Activated T-cell treated with anti-CD3 and anti-CD28 coated beads, Interleukin-2, amount 50 U/mL, for 4 hours (primary cell): ENCODE measurements around the gene SMNDC1. TPM values are rescaled to one million over a fixed set of nuclear protein-coding genes. Genes with fewer than 3 reads are reported as not detected.
"Not testable (repeated sequence)": the region's sequence is repeated elsewhere in the genome, so short reads cannot be mapped to it uniquely, and the experiment has no call there.

Experiments used
- ATAC-seq, 2 donors: fragments of 200-7000 bp; cut with Tn5 transposase; one replicate each; pipeline ENCODE4 v1.10.0; 2021
- DNase-seq: peaks from one replicate; pipeline ENCODE4 v3.0.0-alpha.2; 2020
- H3K27me3 Mint-ChIP-seq: one replicate; pipeline ENCODE4 v1.8.0; 2021; ENCODE audit warnings: low read depth, mixed read lengths
- H3K36me3 Mint-ChIP-seq: one replicate; pipeline ENCODE4 v1.8.0; 2022; ENCODE audit warnings: mixed read lengths; ENCODE audit not compliant: insufficient read depth
- H3K4me1 Mint-ChIP-seq: one replicate; pipeline ENCODE4 v1.8.0; 2021; ENCODE audit warnings: low read depth, mixed read lengths
- H3K4me3 Mint-ChIP-seq: one replicate; pipeline ENCODE4 v1.8.0; 2021; ENCODE audit warnings: mild to moderate bottlenecking, moderate library complexity, mixed read lengths
- H3K9me3 Mint-ChIP-seq: one replicate; pipeline ENCODE4 v1.8.0; 2021; ENCODE audit warnings: mixed read lengths
- total RNA-seq, 3 donors: library from RNA; stranded (reverse); gene quantifications; one replicate each; pipeline ENCODE4 v1.2.1, GENCODE V29; 2021

The SMNDC1 gene
- total RNA-seq, 3 donors from 2014 or later, result 54.7 to 56.6 (median 55.4) TPM

GRCh38 chr10:110337401-110337800 is 32.7 kb upstream of the SMNDC1 start:
- no peak for ATAC-seq

GRCh38 chr10:110336111-110336721 is 31.5 kb upstream of the SMNDC1 start:
- H3K4me1 Mint-ChIP-seq, result peaks cover 9% of the 10 kb centered on the region
- ATAC-seq, result no peak
- no peaks in the 10 kb centered on the region for H3K9me3 Mint-ChIP-seq
- no peak for DNase-seq
- no peaks in the 10 kb centered on the region for H3K36me3 Mint-ChIP-seq
- H3K4me3 Mint-ChIP-seq, result no peak overlapping the region
- H3K27me3 Mint-ChIP-seq, result no peaks in the 10 kb centered on the region

More at GRCh38 chr10:110337401-110337800, 32.7 kb upstream of the SMNDC1 start:
- Mint-ChIP-seq H3K27me3 (peaks cover under 1% of the 10 kb centered on the region), H3K4me3 (no peak overlapping the region), H3K4me1 (peaks cover 9% of the 10 kb centered on the region), H3K36me3 (no peaks in the 10 kb centered on the region), H3K9me3 (no peaks in the 10 kb centered on the region)
- DNase-seq, result no peak

- DNase-seq (no peak), ATAC-seq (no peak)
- Mint-ChIP-seq H3K27me3 (no peaks in the 10 kb centered on the region), H3K4me1 (peaks cover 9% of the 10 kb centered on the region), H3K9me3 (peaks cover 4% of the 10 kb centered on the region), H3K4me3 (no peak overlapping the region), H3K36me3 (no peaks in the 10 kb centered on the region)
These were observed 30.8 kb upstream of the SMNDC1 start for GRCh38 chr10:110335314-110336064.

DNA sequence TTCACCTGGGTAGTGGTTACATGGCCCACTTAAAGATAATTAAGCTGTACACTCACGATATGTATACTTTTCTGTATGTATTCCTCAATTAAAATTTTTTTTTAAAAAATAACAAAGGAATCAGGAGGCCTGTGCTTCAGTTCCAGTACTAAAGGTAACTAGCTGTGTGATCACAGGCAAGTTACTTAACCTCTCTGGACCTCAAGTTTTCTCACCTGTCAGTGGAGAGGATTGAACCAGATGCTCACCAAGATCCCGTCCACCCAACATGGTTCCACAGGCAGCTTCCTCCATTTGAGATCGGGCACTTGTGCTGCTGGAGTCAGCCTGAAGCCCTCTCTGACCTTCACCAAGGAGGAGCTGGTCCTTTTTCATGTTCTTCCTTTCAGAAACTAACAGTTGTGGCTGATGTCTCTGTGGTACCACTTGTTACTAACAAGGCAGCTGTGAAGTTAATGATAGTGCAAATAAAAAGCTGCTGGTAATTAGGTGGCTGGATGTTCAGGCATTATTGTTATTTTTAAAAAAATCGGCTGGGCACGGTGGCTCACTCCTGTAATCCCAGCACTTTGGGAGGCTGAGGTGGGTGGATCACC is 29.4 kb upstream of the SMNDC1 start:
- peaks cover 9% of the 10 kb centered on the region for H3K4me1 Mint-ChIP-seq

DNA sequence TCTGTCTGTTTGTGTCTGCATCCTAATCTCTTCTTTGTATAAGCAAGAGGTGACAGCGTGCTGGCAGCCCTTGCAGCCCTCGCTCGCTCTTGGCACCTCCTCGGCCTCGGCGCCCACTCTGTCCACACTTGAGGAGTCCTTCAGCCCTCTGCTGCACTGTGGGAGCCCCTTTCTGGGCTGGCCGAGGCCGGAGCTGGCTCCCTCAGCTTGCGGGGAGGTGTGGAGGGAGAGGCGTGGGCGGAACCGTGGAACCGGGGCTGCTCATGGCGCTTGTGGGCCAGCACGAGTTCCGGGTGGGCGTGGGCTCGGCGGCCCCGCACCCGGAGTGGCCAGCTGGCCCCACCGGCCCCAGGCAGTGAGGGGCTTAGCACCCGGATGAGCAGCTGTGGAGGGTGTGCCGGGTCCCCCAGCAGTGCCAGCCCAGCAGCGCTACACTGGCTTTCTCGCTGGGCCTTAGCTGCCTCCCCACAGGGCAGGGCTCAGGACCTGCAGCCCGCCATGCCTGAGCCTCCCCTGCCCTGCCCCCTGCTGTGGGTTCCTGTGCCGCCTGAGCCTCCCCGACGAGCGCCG is 26.6 kb upstream of the SMNDC1 start:
- not testable (repeated sequence) for H3K27me3 Mint-ChIP-seq, DNase-seq, H3K4me3 Mint-ChIP-seq, H3K36me3 Mint-ChIP-seq, ATAC-seq
- Mint-ChIP-seq H3K4me1 (peaks cover 16% of the 10 kb centered on the region), H3K9me3 (peaks cover 15% of the 10 kb centered on the region)

More for the DNA sequence above, 29.4 kb upstream of the SMNDC1 start:
- no peak for DNase-seq
- Mint-ChIP-seq H3K9me3 (peaks cover 15% of the 10 kb centered on the region), H3K27me3 (no peaks in the 10 kb centered on the region), H3K36me3 (no peaks in the 10 kb centered on the region), H3K4me3 (no peak overlapping the region)
- ATAC-seq, result no peak

DNA sequence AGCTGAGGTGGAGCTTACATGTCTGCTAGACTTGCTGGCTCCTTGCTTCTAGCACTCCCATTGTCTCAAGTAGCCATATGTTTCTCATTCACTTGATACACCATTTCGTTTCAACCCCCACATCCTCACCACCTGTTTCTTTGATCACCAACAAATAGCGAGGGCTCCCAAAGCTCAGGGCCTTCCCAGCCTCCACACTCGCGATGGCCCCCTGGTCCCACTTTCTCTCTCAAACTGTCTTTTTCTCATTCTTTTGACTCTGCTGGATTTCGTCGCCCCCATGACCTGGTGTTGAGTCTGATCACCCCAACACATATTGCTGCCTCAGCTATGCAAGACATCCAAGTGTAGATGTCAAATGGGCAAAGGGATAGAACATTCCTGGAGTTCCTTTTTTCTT is 26.0 kb upstream of the SMNDC1 start:
- no peak for ATAC-seq
- H3K9me3 Mint-ChIP-seq, result peaks cover 15% of the 10 kb centered on the region

DNA sequence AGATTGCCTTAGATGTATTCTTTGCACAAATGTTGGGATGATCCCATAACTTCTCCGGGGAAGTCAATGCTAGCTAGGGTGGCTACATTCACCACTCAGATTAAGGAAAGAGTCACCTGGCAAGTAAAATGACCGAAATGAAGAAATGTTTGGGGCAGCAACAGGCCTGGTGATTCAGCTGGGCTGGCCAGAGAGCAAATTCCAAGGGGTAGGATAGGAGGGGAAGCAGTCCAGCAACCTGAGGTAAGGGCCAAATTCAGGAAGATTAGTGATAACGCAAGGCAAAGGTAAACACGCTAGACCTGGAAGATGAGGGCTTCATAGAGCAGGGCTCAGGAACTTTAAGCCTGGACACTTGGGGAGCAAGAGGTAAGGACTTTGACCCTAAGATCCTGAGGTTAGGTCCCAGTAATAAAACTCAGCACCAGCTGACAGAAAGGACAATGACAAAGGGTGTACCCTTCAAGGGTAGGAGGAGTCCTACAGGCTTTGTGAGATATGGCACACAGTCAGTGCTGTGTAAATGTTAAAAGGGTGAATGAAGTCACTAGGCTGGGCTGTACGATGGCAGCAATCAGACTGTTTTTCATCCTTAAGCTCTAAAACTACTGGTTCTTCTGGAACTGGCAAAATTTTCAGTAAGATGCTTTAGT is 22.7 kb upstream of the SMNDC1 start:
- Mint-ChIP-seq H3K4me3 (no peak overlapping the region), H3K36me3 (no peaks in the 10 kb centered on the region), H3K4me1 (peaks cover 23% of the 10 kb centered on the region), H3K9me3 (peaks cover 19% of the 10 kb centered on the region), H3K27me3 (peaks cover 3% of the 10 kb centered on the region)
- no peak for DNase-seq
- ATAC-seq, result no peak

More for the DNA sequence above, 26.0 kb upstream of the SMNDC1 start:
- no peak for DNase-seq
- no peaks in the 10 kb centered on the region for H3K36me3 Mint-ChIP-seq
- H3K4me1 Mint-ChIP-seq, result peaks cover 16% of the 10 kb centered on the region
- H3K27me3 Mint-ChIP-seq, result peaks cover 3% of the 10 kb centered on the region
- H3K4me3 Mint-ChIP-seq, result no peak overlapping the region

- peaks cover 3% of the 10 kb centered on the region for H3K27me3 Mint-ChIP-seq
- DNase-seq, result no peak
- no peaks in the 10 kb centered on the region for H3K36me3 Mint-ChIP-seq
- no peak overlapping the region for H3K4me3 Mint-ChIP-seq
- peaks cover 23% of the 10 kb centered on the region for H3K4me1 Mint-ChIP-seq
- peak in 1 of 2 donors; percentile 41 for ATAC-seq
- peaks cover 21% of the 10 kb centered on the region for H3K9me3 Mint-ChIP-seq
These were observed 21.8 kb upstream of the SMNDC1 start for GRCh38 chr10:110326351-110327032.

DNA sequence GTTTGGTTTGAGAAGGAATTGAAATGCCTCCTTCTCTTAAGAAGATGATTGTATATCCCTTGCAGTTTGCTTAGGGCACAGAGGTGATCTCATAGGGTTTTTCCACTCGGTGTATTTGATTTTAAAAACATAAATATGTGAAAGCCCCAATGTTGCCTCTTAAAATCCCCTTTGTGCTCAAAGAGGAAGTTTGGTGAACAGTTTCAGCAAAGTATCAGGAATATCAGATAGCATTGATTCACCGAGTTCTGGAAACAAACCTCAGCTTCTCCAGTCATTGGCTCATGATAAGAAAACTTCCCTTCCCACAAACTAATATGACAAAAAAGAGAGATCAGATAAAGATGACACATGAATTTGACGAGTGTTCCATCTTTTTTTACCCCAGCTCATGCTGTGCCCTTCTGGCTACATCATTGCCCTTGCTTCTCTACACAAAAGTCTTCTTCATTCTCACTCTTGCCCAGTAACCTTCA is 20.1 kb upstream of the SMNDC1 start:
- peaks cover 23% of the 10 kb centered on the region for H3K4me1 Mint-ChIP-seq
- no peaks in the 10 kb centered on the region for H3K36me3 Mint-ChIP-seq
- H3K27me3 Mint-ChIP-seq, result peaks cover 3% of the 10 kb centered on the region
- ATAC-seq (peak; percentile 41 to 59), DNase-seq (no peak)
- peak overlapping the region; percentile 11 for H3K4me3 Mint-ChIP-seq
- H3K9me3 Mint-ChIP-seq, result peaks cover 16% of the 10 kb centered on the region

DNA sequence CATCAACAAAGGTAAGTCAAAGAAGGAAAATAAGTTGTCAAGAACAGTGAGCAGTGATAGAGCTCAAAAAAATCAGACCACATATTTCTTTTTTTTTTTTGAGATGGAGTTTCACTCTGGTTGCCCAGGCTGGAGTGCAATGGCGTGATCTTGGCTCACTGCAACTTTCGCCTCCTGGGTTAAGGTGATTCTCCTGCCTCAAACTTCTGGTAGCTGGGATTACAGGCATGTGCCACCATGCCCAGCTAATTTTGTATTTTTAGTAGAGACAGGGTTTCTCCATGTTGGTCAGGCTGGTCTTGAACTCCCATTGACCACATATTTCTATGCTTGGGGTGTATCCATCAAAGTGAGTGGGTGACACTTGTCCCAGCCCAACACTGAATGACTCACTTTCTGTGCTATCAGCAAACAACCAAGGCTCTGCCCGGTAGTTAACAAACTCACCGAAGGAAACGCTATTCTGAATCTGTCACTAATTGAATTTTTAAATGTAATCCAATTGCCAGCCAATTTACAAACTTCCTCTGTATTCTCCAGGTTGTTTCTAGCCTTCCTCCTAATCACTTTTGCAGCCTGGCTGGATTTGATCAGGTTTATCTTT is 19.6 kb upstream of the SMNDC1 start:
- Mint-ChIP-seq H3K36me3 (no peaks in the 10 kb centered on the region), H3K27me3 (peaks cover 3% of the 10 kb centered on the region), H3K4me1 (peaks cover 23% of the 10 kb centered on the region), H3K4me3 (peak overlapping the region; percentile 11), H3K9me3 (peaks cover 11% of the 10 kb centered on the region)
- DNase-seq (no peak), ATAC-seq (peak in 1 of 2 donors; percentile 39)

DNA sequence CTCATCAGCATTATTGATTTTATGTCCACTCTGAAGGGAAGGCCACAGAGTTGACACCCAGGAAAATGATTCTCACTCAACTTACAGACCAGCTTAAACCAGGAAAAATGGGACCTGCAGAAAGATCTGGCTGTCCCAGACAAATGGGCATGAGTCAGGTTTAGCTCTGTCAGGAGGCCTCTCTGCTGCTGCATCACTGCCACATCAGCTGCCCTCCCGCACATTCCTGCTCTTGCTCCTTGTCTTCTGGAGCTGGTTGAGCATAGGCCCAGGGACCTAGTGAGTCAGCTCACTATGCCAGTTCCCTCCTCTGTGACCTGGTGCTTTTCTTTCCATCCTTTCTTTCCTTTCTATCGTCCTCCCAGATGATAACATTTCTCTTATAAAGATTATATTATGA is 18.8 kb upstream of the SMNDC1 start:
- Mint-ChIP-seq H3K9me3 (peaks cover 10% of the 10 kb centered on the region), H3K4me1 (peaks cover 23% of the 10 kb centered on the region), H3K4me3 (no peak overlapping the region), H3K36me3 (no peaks in the 10 kb centered on the region), H3K27me3 (peaks cover 3% of the 10 kb centered on the region)
- ATAC-seq (no peak), DNase-seq (no peak)

- peaks cover 10% of the 10 kb centered on the region for H3K9me3 Mint-ChIP-seq
- no peak for DNase-seq
- H3K4me1 Mint-ChIP-seq, result peaks cover 21% of the 10 kb centered on the region
- no peaks in the 10 kb centered on the region for H3K36me3 Mint-ChIP-seq
- ATAC-seq, result no peak
- H3K27me3 Mint-ChIP-seq, result peaks cover under 1% of the 10 kb centered on the region
- no peak overlapping the region for H3K4me3 Mint-ChIP-seq
These were observed 17.3 kb upstream of the SMNDC1 start for GRCh38 chr10:110321869-110322620.
